ENCODE results near the gene KLHL25. TPM values are rescaled to one million over a fixed set of nuclear protein-coding genes. Genes with fewer than 3 reads are reported as not detected.

KLHL25 gene
- total and polyA plus RNA-seq, 2 of the 13 experiments (the other 11 are each of a cell fraction or from before 2014, with no cell fraction given) = 3.7 to 8.2 TPM

GRCh38 chr15:85781099-85781498 is 13.6 kb downstream of the KLHL25 start (continued):
- TF ChIP-seq, protein P1, sequence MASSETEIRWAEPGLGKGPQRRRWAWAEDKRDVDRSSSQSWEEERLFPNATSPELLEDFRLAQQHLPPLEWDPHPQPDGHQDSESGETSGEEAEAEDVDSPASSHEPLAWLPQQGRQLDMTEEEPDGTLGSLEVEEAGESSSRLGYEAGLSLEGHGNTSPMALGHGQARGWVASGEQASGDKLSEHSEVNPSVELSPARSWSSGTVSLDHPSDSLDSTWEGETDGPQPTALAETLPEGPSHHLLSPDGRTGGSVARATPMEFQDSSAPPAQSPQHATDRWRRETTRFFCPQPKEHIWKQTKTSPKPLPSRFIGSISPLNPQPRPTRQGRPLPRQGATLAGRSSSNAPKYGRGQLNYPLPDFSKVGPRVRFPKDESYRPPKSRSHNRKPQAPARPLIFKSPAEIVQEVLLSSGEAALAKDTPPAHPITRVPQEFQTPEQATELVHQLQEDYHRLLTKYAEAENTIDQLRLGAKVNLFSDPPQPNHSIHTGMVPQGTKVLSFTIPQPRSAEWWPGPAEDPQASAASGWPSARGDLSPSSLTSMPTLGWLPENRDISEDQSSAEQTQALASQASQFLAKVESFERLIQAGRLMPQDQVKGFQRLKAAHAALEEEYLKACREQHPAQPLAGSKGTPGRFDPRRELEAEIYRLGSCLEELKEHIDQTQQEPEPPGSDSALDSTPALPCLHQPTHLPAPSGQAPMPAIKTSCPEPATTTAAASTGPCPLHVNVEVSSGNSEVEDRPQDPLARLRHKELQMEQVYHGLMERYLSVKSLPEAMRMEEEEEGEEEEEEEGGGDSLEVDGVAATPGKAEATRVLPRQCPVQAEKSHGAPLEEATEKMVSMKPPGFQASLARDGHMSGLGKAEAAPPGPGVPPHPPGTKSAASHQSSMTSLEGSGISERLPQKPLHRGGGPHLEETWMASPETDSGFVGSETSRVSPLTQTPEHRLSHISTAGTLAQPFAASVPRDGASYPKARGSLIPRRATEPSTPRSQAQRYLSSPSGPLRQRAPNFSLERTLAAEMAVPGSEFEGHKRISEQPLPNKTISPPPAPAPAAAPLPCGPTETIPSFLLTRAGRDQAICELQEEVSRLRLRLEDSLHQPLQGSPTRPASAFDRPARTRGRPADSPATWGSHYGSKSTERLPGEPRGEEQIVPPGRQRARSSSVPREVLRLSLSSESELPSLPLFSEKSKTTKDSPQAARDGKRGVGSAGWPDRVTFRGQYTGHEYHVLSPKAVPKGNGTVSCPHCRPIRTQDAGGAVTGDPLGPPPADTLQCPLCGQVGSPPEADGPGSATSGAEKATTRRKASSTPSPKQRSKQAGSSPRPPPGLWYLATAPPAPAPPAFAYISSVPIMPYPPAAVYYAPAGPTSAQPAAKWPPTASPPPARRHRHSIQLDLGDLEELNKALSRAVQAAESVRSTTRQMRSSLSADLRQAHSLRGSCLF (CRISPR knock-in tag; IDR thresholded peaks at IDR 0.05; ENCODE audit: borderline replicate concordance) = no peak
- TF ChIP-seq HNRNPUL1 (IDR thresholded peaks at IDR 0.05; ENCODE audit: low read depth, low read length) = no peak
- TF ChIP-seq ZBTB46 (CRISPR knock-in tag; IDR thresholded peaks at IDR 0.05; ENCODE audit: borderline replicate concordance) = no peak
- TF ChIP-seq JDP2 (CRISPR knock-in tag; IDR thresholded peaks at IDR 0.05; ENCODE audit: borderline replicate concordance) = no peak
- TF ChIP-seq, protein P2, sequence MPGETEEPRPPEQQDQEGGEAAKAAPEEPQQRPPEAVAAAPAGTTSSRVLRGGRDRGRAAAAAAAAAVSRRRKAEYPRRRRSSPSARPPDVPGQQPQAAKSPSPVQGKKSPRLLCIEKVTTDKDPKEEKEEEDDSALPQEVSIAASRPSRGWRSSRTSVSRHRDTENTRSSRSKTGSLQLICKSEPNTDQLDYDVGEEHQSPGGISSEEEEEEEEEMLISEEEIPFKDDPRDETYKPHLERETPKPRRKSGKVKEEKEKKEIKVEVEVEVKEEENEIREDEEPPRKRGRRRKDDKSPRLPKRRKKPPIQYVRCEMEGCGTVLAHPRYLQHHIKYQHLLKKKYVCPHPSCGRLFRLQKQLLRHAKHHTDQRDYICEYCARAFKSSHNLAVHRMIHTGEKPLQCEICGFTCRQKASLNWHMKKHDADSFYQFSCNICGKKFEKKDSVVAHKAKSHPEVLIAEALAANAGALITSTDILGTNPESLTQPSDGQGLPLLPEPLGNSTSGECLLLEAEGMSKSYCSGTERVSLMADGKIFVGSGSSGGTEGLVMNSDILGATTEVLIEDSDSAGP (CRISPR knock-in tag; IDR thresholded peaks at IDR 0.05; ENCODE audit: borderline replicate concordance) = no peak
- TF ChIP-seq, protein P3, sequence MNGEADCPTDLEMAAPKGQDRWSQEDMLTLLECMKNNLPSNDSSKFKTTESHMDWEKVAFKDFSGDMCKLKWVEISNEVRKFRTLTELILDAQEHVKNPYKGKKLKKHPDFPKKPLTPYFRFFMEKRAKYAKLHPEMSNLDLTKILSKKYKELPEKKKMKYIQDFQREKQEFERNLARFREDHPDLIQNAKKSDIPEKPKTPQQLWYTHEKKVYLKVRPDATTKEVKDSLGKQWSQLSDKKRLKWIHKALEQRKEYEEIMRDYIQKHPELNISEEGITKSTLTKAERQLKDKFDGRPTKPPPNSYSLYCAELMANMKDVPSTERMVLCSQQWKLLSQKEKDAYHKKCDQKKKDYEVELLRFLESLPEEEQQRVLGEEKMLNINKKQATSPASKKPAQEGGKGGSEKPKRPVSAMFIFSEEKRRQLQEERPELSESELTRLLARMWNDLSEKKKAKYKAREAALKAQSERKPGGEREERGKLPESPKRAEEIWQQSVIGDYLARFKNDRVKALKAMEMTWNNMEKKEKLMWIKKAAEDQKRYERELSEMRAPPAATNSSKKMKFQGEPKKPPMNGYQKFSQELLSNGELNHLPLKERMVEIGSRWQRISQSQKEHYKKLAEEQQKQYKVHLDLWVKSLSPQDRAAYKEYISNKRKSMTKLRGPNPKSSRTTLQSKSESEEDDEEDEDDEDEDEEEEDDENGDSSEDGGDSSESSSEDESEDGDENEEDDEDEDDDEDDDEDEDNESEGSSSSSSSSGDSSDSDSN (CRISPR knock-in tag; IDR thresholded peaks at IDR 0.05) = 0 out of 2 replicates have a peak, but pooled peaks have one; percentile 40
- no peak for TF ChIP-seq ZBTB1 (CRISPR knock-in tag; IDR thresholded peaks at IDR 0.05; ENCODE audit: borderline replicate concordance)
- TF ChIP-seq ZFY (CRISPR knock-in tag; IDR thresholded peaks at IDR 0.05) = no peak; the same call in 1 of the 2 replicates

Measured in HepG2 (cell line).